Measurements from ENCODE around the gene MAP3K10. TPM values are rescaled to one million over a fixed set of nuclear protein-coding genes. Genes with fewer than 3 reads are reported as not detected.

The MAP3K10 gene
- polyA plus RNA-seq, 3 donors, result 9.2 to 19.6 (median 17.4) TPM

GRCh38 chr19:40261631-40262030, 70.4 kb downstream of the MAP3K10 start:
- DNase-seq (ENCODE audit: extremely low read depth in 1 of 11, low read depth in 9 of 11, low spot score in 4 of 11), result no peak

GRCh38 chr19:40262422-40262821, 71.2 kb downstream of the MAP3K10 start:
- DNase-seq (ENCODE audit: extremely low read depth in 1 of 11, low read depth in 9 of 11, low spot score in 4 of 11), result no peak

- no peak for DNase-seq (ENCODE audit: extremely low read depth in 1 of 11, low read depth in 9 of 11, low spot score in 4 of 11)
Observed at GRCh38 chr19:40263440-40264313, 72.5 kb downstream of the MAP3K10 start.

GRCh38 chr19:40264314-40265054, 73.3 kb downstream of the MAP3K10 start:
- DNase-seq (ENCODE audit: extremely low read depth in 1 of 11, low read depth in 9 of 11, low spot score in 4 of 11), result no peak

Other genes starting within 250 kb of the MAP3K10 start
- 100 to 1,000 TPM in 2 of 3 donors, 10 to 100 TPM in 1; 83.5 to 104 (median 101) TPM for gene PSMC4, start 220.3 kb upstream of the MAP3K10 start, polyA plus RNA-seq (ENCODE audit: insufficient read length in 3 of 3)
- gene ZNF546, start 194.4 kb upstream of the MAP3K10 start, polyA plus RNA-seq (ENCODE audit: insufficient read length in 3 of 3), result 10 to 100 TPM in 1 of 3 donors, 1 to 10 TPM in 2; 6.1 to 10.8 (median 6.2) TPM
- 10 to 100 TPM; 22.8 to 42.6 (median 25.5) TPM for gene ZNF780B, start 135.2 kb upstream of the MAP3K10 start, polyA plus RNA-seq (ENCODE audit: insufficient read length in 3 of 3)
- 10 to 100 TPM; 18.7 to 20.3 (median 19.7) TPM for gene ZNF780A, start 100.5 kb upstream of the MAP3K10 start, polyA plus RNA-seq (ENCODE audit: insufficient read length in 3 of 3)
- gene TTC9B, start 27.0 kb downstream of the MAP3K10 start, polyA plus RNA-seq (ENCODE audit: insufficient read length in 3 of 3), result under 1 TPM; 0.11 to 0.26 (median 0.12) TPM
- 1 to 10 TPM; 1.1 to 2.3 (median 1.2) TPM for gene CCNP, start 35.3 kb downstream of the MAP3K10 start, polyA plus RNA-seq (ENCODE audit: insufficient read length in 3 of 3)
- 100 to 1,000 TPM; 144 to 248 (median 180) TPM for gene AKT2, start 93.9 kb downstream of the MAP3K10 start, polyA plus RNA-seq (ENCODE audit: insufficient read length in 3 of 3)
- 10 to 100 TPM in 2 of 3 donors, 1 to 10 TPM in 1; 8.3 to 18.0 (median 14.5) TPM for gene C19orf47, start 157.0 kb downstream of the MAP3K10 start, polyA plus RNA-seq (ENCODE audit: insufficient read length in 3 of 3)
- 100 to 1,000 TPM; 194 to 276 (median 275) TPM for gene PLD3, start 157.3 kb downstream of the MAP3K10 start, polyA plus RNA-seq (ENCODE audit: insufficient read length in 3 of 3)
- gene HIPK4, start 198.8 kb downstream of the MAP3K10 start, polyA plus RNA-seq (ENCODE audit: insufficient read length in 3 of 3), result under 1 TPM in 2 of 3 donors, not detected in 1; 0.14 to 0.17 TPM
- gene PRX, start 222.0 kb downstream of the MAP3K10 start, polyA plus RNA-seq (ENCODE audit: insufficient read length in 3 of 3), result 10 to 100 TPM; 10.2 to 14.0 (median 11.7) TPM
- 1 to 10 TPM; 6.4 to 9.7 (median 7.0) TPM for gene SERTAD1, start 234.6 kb downstream of the MAP3K10 start, polyA plus RNA-seq (ENCODE audit: insufficient read length in 3 of 3)

Measured in renal cortex interstitium (tissue), 11 donors.